ENCODE measurements around the gene MID1IP1. TPM values are rescaled to one million over a fixed set of nuclear protein-coding genes. Genes with fewer than 3 reads are reported as not detected.

Gene MID1IP1
- total RNA-seq, 1 donor from 2014 or later, result 44.9 TPM

GRCh38 chrX:38820751-38821150, 19.5 kb downstream of the MID1IP1 start:
- Mint-ChIP-seq H3K36me3 (ENCODE audit: unreplicated experiment) (no peaks in the 10 kb centered on the region), H3K27me3 (ENCODE audit: unreplicated experiment) (no peaks in the 10 kb centered on the region), H3K9me3 (ENCODE audit: unreplicated experiment) (no peaks in the 10 kb centered on the region), H3K4me3 (ENCODE audit: unreplicated experiment) (no peak overlapping the region), H3K4me1 (ENCODE audit: low read depth, unreplicated experiment) (no peaks in the 10 kb centered on the region), H3K27ac (ENCODE audit: unreplicated experiment) (no peak overlapping the region)
- DNase-seq, result no peak
- TF ChIP-seq CTCF (IDR thresholded peaks at IDR 0.05; ENCODE audit: partially characterized antibody, unreplicated experiment), result no peak

GRCh38 chrX:38824176-38824575, 22.9 kb downstream of the MID1IP1 start:
- no peak overlapping the region for H3K27ac Mint-ChIP-seq (ENCODE audit: unreplicated experiment)

GRCh38 chrX:38831949-38832348, 30.7 kb downstream of the MID1IP1 start:
- no peak for DNase-seq
- Mint-ChIP-seq H3K4me3 (ENCODE audit: unreplicated experiment) (no peak overlapping the region), H3K4me1 (ENCODE audit: low read depth, unreplicated experiment) (no peaks in the 10 kb centered on the region), H3K36me3 (ENCODE audit: unreplicated experiment) (no peaks in the 10 kb centered on the region), H3K27me3 (ENCODE audit: unreplicated experiment) (no peaks in the 10 kb centered on the region), H3K9me3 (ENCODE audit: unreplicated experiment) (no peaks in the 10 kb centered on the region), H3K27ac (ENCODE audit: unreplicated experiment) (no peak overlapping the region)
- TF ChIP-seq CTCF (IDR thresholded peaks at IDR 0.05; ENCODE audit: partially characterized antibody, unreplicated experiment), result no peak

More at GRCh38 chrX:38824176-38824575, 22.9 kb downstream of the MID1IP1 start:
- H3K4me3 Mint-ChIP-seq (ENCODE audit: unreplicated experiment), result no peak overlapping the region
- no peak for TF ChIP-seq CTCF (IDR thresholded peaks at IDR 0.05; ENCODE audit: partially characterized antibody, unreplicated experiment)
- H3K9me3 Mint-ChIP-seq (ENCODE audit: unreplicated experiment), result no peaks in the 10 kb centered on the region
- H3K36me3 Mint-ChIP-seq (ENCODE audit: unreplicated experiment), result no peaks in the 10 kb centered on the region
- no peak for DNase-seq
- no peaks in the 10 kb centered on the region for H3K4me1 Mint-ChIP-seq (ENCODE audit: low read depth, unreplicated experiment)
- no peaks in the 10 kb centered on the region for H3K27me3 Mint-ChIP-seq (ENCODE audit: unreplicated experiment)

- DNase-seq, result no peak
- Mint-ChIP-seq H3K4me3 (ENCODE audit: unreplicated experiment) (no peak overlapping the region), H3K4me1 (ENCODE audit: low read depth, unreplicated experiment) (no peaks in the 10 kb centered on the region), H3K27me3 (ENCODE audit: unreplicated experiment) (no peaks in the 10 kb centered on the region), H3K36me3 (ENCODE audit: unreplicated experiment) (no peaks in the 10 kb centered on the region), H3K27ac (ENCODE audit: unreplicated experiment) (no peak overlapping the region), H3K9me3 (ENCODE audit: unreplicated experiment) (no peaks in the 10 kb centered on the region)
- no peak for TF ChIP-seq CTCF (IDR thresholded peaks at IDR 0.05; ENCODE audit: partially characterized antibody, unreplicated experiment)
Measured at GRCh38 chrX:38837389-38837788, 36.1 kb downstream of the MID1IP1 start.

GRCh38 chrX:38839277-38839676, 38.0 kb downstream of the MID1IP1 start:
- TF ChIP-seq CTCF (IDR thresholded peaks at IDR 0.05; ENCODE audit: partially characterized antibody, unreplicated experiment), result no peak
- H3K4me1 Mint-ChIP-seq (ENCODE audit: low read depth, unreplicated experiment), result no peaks in the 10 kb centered on the region
- DNase-seq, result no peak
- H3K27me3 Mint-ChIP-seq (ENCODE audit: unreplicated experiment), result no peaks in the 10 kb centered on the region
- H3K9me3 Mint-ChIP-seq (ENCODE audit: unreplicated experiment), result no peaks in the 10 kb centered on the region
- no peak overlapping the region for H3K4me3 Mint-ChIP-seq (ENCODE audit: unreplicated experiment)
- H3K36me3 Mint-ChIP-seq (ENCODE audit: unreplicated experiment), result no peaks in the 10 kb centered on the region
- H3K27ac Mint-ChIP-seq (ENCODE audit: unreplicated experiment), result no peak overlapping the region

Measured in glutamatergic neuron (in vitro differentiated cells).